GM20431 (cell line): Measurements from ENCODE around the gene WNT4.
"Not testable (repeated sequence)": the region's sequence is repeated elsewhere in the genome, so short reads cannot be mapped to it uniquely, and the experiment has no call there.

Source experiments
- in situ Hi-C: fragments of 300-500 bp; cut with MseI, MboI; formaldehyde crosslinking; loops from one replicate; pipeline ENCODE4 v1.15.0; 2020; ENCODE audit warnings: low sequenced_read_pairs; ENCODE audit not compliant: unreplicated experiment

Gene WNT4

GRCh38 chr1:22093513-22093912 is 49.4 kb downstream of the WNT4 start:
- in situ Hi-C loops: no loop called here

GRCh38 chr1:22092026-22092768 is 50.7 kb downstream of the WNT4 start:
- in situ Hi-C loops: not testable (repeated sequence)

GRCh38 chr1:22090867-22091266 is 52.0 kb downstream of the WNT4 start:
- in situ Hi-C loops: no loop called here

- in situ Hi-C loops: no loop called here
Observed at GRCh38 chr1:22089787-22090186, 53.1 kb downstream of the WNT4 start.

GRCh38 chr1:22089134-22089571 is 53.7 kb downstream of the WNT4 start:
- in situ Hi-C loops: no loop called here

- in situ Hi-C loops: no loop called here
Observed at GRCh38 chr1:22088331-22088730, 54.6 kb downstream of the WNT4 start.

- in situ Hi-C loops: no loop called here
Observed at GRCh38 chr1:22080191-22080590, 62.7 kb downstream of the WNT4 start.

GRCh38 chr1:22078133-22078532 is 64.8 kb downstream of the WNT4 start:
- in situ Hi-C loops: no loop called here

GRCh38 chr1:22077728-22078127 is 65.2 kb downstream of the WNT4 start:
- in situ Hi-C loops: no loop called here

GRCh38 chr1:22076346-22076745 is 66.6 kb downstream of the WNT4 start:
- in situ Hi-C loops: no loop called here

- in situ Hi-C loops: no loop called here
Observed at GRCh38 chr1:22075718-22076117, 67.2 kb downstream of the WNT4 start.

- in situ Hi-C loops: no loop called here
Observed at GRCh38 chr1:22074803-22075202, 68.1 kb downstream of the WNT4 start.

GRCh38 chr1:22071511-22071910 is 71.4 kb downstream of the WNT4 start:
- in situ Hi-C loops: no loop called here
